Measurements from ENCODE around the gene CLIP2.

DNA sequence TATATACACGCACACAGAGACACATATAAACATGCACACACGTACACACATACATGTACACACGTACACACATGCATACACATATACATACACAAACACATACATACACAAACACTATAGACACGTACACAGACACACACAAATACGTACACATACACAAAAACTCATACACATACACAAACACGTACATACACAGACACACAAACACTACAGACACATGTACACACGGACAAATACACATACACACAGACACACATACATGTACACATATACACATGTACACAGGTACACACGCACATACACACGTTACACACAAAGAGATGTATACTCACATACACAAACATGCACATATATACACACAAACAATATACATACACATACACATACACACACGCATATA lies 129.3 kb downstream of the CLIP2 start:
- TF ChIP-seq, protein P1, sequence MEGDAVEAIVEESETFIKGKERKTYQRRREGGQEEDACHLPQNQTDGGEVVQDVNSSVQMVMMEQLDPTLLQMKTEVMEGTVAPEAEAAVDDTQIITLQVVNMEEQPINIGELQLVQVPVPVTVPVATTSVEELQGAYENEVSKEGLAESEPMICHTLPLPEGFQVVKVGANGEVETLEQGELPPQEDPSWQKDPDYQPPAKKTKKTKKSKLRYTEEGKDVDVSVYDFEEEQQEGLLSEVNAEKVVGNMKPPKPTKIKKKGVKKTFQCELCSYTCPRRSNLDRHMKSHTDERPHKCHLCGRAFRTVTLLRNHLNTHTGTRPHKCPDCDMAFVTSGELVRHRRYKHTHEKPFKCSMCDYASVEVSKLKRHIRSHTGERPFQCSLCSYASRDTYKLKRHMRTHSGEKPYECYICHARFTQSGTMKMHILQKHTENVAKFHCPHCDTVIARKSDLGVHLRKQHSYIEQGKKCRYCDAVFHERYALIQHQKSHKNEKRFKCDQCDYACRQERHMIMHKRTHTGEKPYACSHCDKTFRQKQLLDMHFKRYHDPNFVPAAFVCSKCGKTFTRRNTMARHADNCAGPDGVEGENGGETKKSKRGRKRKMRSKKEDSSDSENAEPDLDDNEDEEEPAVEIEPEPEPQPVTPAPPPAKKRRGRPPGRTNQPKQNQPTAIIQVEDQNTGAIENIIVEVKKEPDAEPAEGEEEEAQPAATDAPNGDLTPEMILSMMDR (conservative IDR thresholded peaks at IDR 0.05; ENCODE audit: low read length), result no peak
- TF ChIP-seq EZH2phosphoT487 (IDR thresholded peaks at IDR 0.05; ENCODE audit: borderline replicate concordance), result no peak

Measured in Loucy (cell line).